ENCODE measurements around the gene GNAQ. TPM values are rescaled to one million over a fixed set of nuclear protein-coding genes. Genes with fewer than 3 reads are reported as not detected.

The GNAQ gene
- total RNA-seq, 1 experiment from 2014 or later = 55.5 TPM

- no peak for TF ChIP-seq GRHL2 (CRISPR knock-in tag; IDR thresholded peaks at IDR 0.05; ENCODE audit: insufficient replicate concordance, severe bottlenecking)
- no peak for TF ChIP-seq FOXJ3 (CRISPR knock-in tag; IDR thresholded peaks at IDR 0.05; ENCODE audit: borderline replicate concordance)
- no peak for TF ChIP-seq FOXK1 (CRISPR knock-in tag; IDR thresholded peaks at IDR 0.05)
- no peak for TF ChIP-seq ELF4 (CRISPR knock-in tag; IDR thresholded peaks at IDR 0.05; ENCODE audit: low read depth)
These were observed 248.1 kb downstream of the GNAQ start (continued) for GRCh38 chr9:77783518-77783917.

- Mint-ChIP-seq H3K4me3 (no peak overlapping the region), H3K4me1 (no peaks in the 10 kb centered on the region), H3K27me3 (ENCODE audit: low read depth) (no peaks in the 10 kb centered on the region; the same call in 1 of the 2 replicates), H3K27ac (no peak overlapping the region), H3K9me3 (peaks cover 29% of the 10 kb centered on the region), H3K36me3 (peaks cover 29% of the 10 kb centered on the region)
- ChIA-PET CTCF (interaction anchor here (0.6 kb wide), 1 partner anchor 256 kb away, joined by 4 read pairs; no protein-coding TSS in a partner anchor), POLR2A (no interaction called here)
- ATAC-seq (no peak), DNase-seq (ENCODE audit: low spot score) (no peak)
- no peak for TF ChIP-seq CBFB (CRISPR knock-in tag; IDR thresholded peaks at IDR 0.05; ENCODE audit: low read depth)
- TF ChIP-seq CDX4 (CRISPR knock-in tag; IDR thresholded peaks at IDR 0.05; ENCODE audit: borderline replicate concordance) = no peak
- TF ChIP-seq TCF7 (CRISPR knock-in tag; IDR thresholded peaks at IDR 0.05; ENCODE audit: low read depth) = no peak
- TF ChIP-seq NR3C1 (CRISPR knock-in tag; conservative IDR thresholded peaks at IDR 0.05; ENCODE audit: low read depth) = no peak
- no peak for TF ChIP-seq GABPB1 (CRISPR knock-in tag; IDR thresholded peaks at IDR 0.05)
- TF ChIP-seq PREB (CRISPR knock-in tag; IDR thresholded peaks at IDR 0.05; ENCODE audit: borderline replicate concordance) = no peak
- no peak for TF ChIP-seq MXD4 (CRISPR knock-in tag; IDR thresholded peaks at IDR 0.05; ENCODE audit: borderline replicate concordance)
- no peak for TF ChIP-seq TEAD1 (CRISPR knock-in tag; IDR thresholded peaks at IDR 0.05)
- no peak for TF ChIP-seq ZNF532 (CRISPR knock-in tag; IDR thresholded peaks at IDR 0.05; ENCODE audit: borderline replicate concordance)
- TF ChIP-seq E2F4 (CRISPR knock-in tag; IDR thresholded peaks at IDR 0.05; ENCODE audit: borderline replicate concordance, low read depth) = no peak
- no peak for TF ChIP-seq ZNF416 (CRISPR knock-in tag; IDR thresholded peaks at IDR 0.05)
- no peak for TF ChIP-seq ATF3 (CRISPR knock-in tag; conservative IDR thresholded peaks at IDR 0.05)
- TF ChIP-seq ZNF121 (CRISPR knock-in tag; IDR thresholded peaks at IDR 0.05) = no peak
- no peak for TF ChIP-seq USF1 (CRISPR knock-in tag; IDR thresholded peaks at IDR 0.05)
- no peak for TF ChIP-seq STAT6 (CRISPR knock-in tag; conservative IDR thresholded peaks at IDR 0.05; ENCODE audit: low read depth)
- TF ChIP-seq MYBL2 (CRISPR knock-in tag; IDR thresholded peaks at IDR 0.05) = no peak
- no peak for TF ChIP-seq EMX1 (CRISPR knock-in tag; IDR thresholded peaks at IDR 0.05)
- no peak for TF ChIP-seq JUN (CRISPR knock-in tag; IDR thresholded peaks at IDR 0.05)
These were observed 252.6 kb downstream of the GNAQ start for GRCh38 chr9:77779010-77779409.

Data from WTC11 (cell line).